ENCODE data around the gene VGLL3.
"Not testable (repeated sequence)": the region's sequence is repeated elsewhere in the genome, so short reads cannot be mapped to it uniquely, and the experiment has no call there.

DNA sequence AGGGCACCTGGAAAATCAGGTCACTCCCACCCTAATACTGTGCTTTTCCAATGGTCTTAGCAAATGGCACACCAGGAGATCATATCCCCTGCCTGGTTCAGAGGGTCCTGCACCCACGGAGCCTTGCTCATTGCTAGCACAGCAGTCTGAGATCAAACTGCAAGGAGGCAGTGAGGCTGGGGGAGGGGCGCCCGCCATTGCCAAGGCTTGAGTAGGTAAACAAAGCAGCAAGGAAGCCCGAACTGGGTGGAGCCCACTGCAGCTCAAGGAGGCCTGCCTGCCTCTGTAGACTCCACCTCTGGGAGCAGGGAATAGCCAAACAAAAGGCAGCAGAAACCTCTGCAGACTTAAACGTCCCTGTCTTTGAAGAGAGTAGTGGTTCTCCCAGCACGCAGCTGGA lies 26.4 kb upstream of the VGLL3 start:
- TF ChIP-seq POLR2A (IDR thresholded peaks at IDR 0.05; ENCODE audit: low read length); GATA1 (IDR thresholded peaks at IDR 0.05; ENCODE audit: low read depth, low read length): not testable (repeated sequence)
